ENCODE measurements around the gene UBL4A. TPM values are rescaled to one million over a fixed set of nuclear protein-coding genes. Genes with fewer than 3 reads are reported as not detected.

Gene UBL4A
- total RNA-seq, 1 experiment from 2014 or later = 37.4 TPM

GRCh38 chrX:154435171-154435733, 51.2 kb downstream of the UBL4A start:
- TF ChIP-seq JUND (IDR thresholded peaks at IDR 0.05) (no peak), ZFX (IDR thresholded peaks at IDR 0.05) (no peak), MAX (IDR thresholded peaks at IDR 0.05) (no peak), EGR1 (IDR thresholded peaks at IDR 0.05; ENCODE audit: low read depth) (no peak), TCF7L2 (IDR thresholded peaks at IDR 0.05; ENCODE audit: borderline replicate concordance, extremely low read depth, insufficient read depth, insufficient read length) (no peak), ATF3 (IDR thresholded peaks at IDR 0.05) (no peak), ZNF274 (IDR thresholded peaks at IDR 0.05; ENCODE audit: low read depth, low read length) (no peak), EZH2phosphoT487 (IDR thresholded peaks at IDR 0.05; ENCODE audit: borderline replicate concordance) (no peak), EZH2 (IDR thresholded peaks at IDR 0.05) (no peak), REST (IDR thresholded peaks at IDR 0.05; ENCODE audit: low read depth) (no peak), FOSL1 (IDR thresholded peaks at IDR 0.05; ENCODE audit: low read depth) (no peak), SP1 (IDR thresholded peaks at IDR 0.05; ENCODE audit: low read depth) (no peak), ELF1 (IDR thresholded peaks at IDR 0.05; ENCODE audit: borderline replicate concordance, low read depth) (no peak), POLR2A (IDR thresholded peaks at IDR 0.05; ENCODE audit: borderline replicate concordance, extremely low read depth, insufficient read depth, insufficient read length) (no peak), CTCF (IDR thresholded peaks at IDR 0.05 in 2 of 3, conservative IDR thresholded peaks at IDR 0.05 in 1 of 3; ENCODE audit: borderline replicate concordance in 1 of 3, insufficient read depth in 1 of 3, low read depth in 2 of 3, low read length in 2 of 3) (no peak)
- Histone ChIP-seq H3K36me3 (ENCODE audit: control insufficient read depth in 1 of 2, insufficient read depth in 2 of 2, low read length in 2 of 2) (no peaks in the 10 kb centered on the region), H3K9me3 (ENCODE audit: control insufficient read depth in 1 of 2, insufficient read depth in 1 of 2, low read depth in 1 of 2, low read length in 2 of 2) (no peaks in the 10 kb centered on the region), H3K4me2 (ENCODE audit: low read length) (no peak overlapping the region), H3K9me2 (ENCODE audit: insufficient read depth) (no peaks in the 10 kb centered on the region), H3K79me2 (ENCODE audit: insufficient read depth, low read length) (peaks cover 28% of the 10 kb centered on the region), H2AFZ (ENCODE audit: low read depth, low read length, poor library complexity, severe bottlenecking) (no peak overlapping the region), H3K4me3 (replicated peaks in 1 of 2; ENCODE audit: low read depth in 1 of 2, low read length in 2 of 2) (no peak overlapping the region), H3K27me3 (ENCODE audit: insufficient read depth, low read length) (no peaks in the 10 kb centered on the region), H3K9ac (ENCODE audit: low read length) (no peak overlapping the region), H3K4me1 (ENCODE audit: control insufficient read depth in 1 of 2, insufficient read depth in 2 of 2, low read length in 2 of 2) (peaks cover 3 to 13% of the 10 kb centered on the region in 2 experiments; a peak in 2 of 4 replicates), H3K27ac (ENCODE audit: low read depth, low read length) (no peak overlapping the region), H4K20me1 (ENCODE audit: insufficient read depth) (no peaks in the 10 kb centered on the region)
- no TSS peak for BruUV-seq (replicated peaks)
- ChIA-PET POLR2A (no interaction called here), CTCF (interaction anchor here (0.8 kb wide), 1 partner anchor 10 kb away, joined by 4 read pairs; no protein-coding TSS in a partner anchor), RAD21 (ENCODE audit: low non-redundant PET in 1 of 2, low total read pairs in 2 of 2, uncharacterized antibody in 2 of 2, unreplicated experiment in 2 of 2) (interaction anchor here in 1 of 2 experiments (0.5 kb wide), 1 partner anchor 21 kb away, joined by 3 read pairs; no protein-coding TSS in a partner anchor)
- ATAC-seq (no peak), DNase-seq (ENCODE audit: low read depth, low spot score) (no peak)
- intact Hi-C loops (cut with micrococcal nuclease) = no loop called here
